SK-N-MC (cell line): ENCODE measurements around the gene MTERF2.
"Not testable (repeated sequence)": the region's sequence is repeated elsewhere in the genome, so short reads cannot be mapped to it uniquely, and the experiment has no call there.

Source experiments
- DNase-seq: peaks from one replicate; pipeline ENCODE4 v3.0.0-alpha.2; 2011; ENCODE audit warnings: low read depth, low spot score
- H3K27ac ChIP-seq: fragments of 200-600 bp; sonication (generic); 2 replicates; pipeline ENCODE4 v1.5.1; 2016; ENCODE audit warnings: mixed run types
- H3K36me3 ChIP-seq: fragments of 200-600 bp; sonication (generic); 2 replicates; pipeline ENCODE4 v1.6.1; 2017; ENCODE audit warnings: antibody characterized with exemption, low read length, mixed read lengths; ENCODE audit not compliant: insufficient read depth
- H3K4me3 ChIP-seq: fragments of 200-600 bp; sonication (generic); 2 replicates; pipeline ENCODE4 v1.5.1; 2016
- H3K9ac ChIP-seq: fragments of 200-600 bp; sonication (generic); 2 replicates; pipeline ENCODE4 v1.8.0; 2017; ENCODE audit warnings: mixed run types, mixed read lengths; ENCODE audit not compliant: insufficient read length
- H3K9me3 ChIP-seq: fragments of 200-600 bp; sonication (generic); 2 replicates; pipeline ENCODE4 v1.6.1; 2017; ENCODE audit warnings: low read depth, mild to moderate bottlenecking, antibody characterized with exemption, low read length, moderate library complexity, mixed read lengths
- EZH2 ChIP-seq: fragments of 200-600 bp; sonication (generic); IDR thresholded peaks from one replicate; pipeline ENCODE4 v1.6.1; 2017; ENCODE audit warnings: antibody characterized with exemption
- FOXP2 ChIP-seq: optimal IDR thresholded peaks from 2 replicates; pipeline ENCODE3; 2011; ENCODE audit warnings: mild to moderate bottlenecking, moderate library complexity; ENCODE audit not compliant: insufficient read depth; ENCODE audit errors: extremely low read length, control extremely low read depth
- POLR2AphosphoS5 ChIP-seq: IDR thresholded peaks from 2 replicates; pipeline ENCODE4 v1.6.1; 2012; ENCODE audit warnings: mild to moderate bottlenecking, low read depth, low read length, borderline replicate concordance

The MTERF2 gene

DNA sequence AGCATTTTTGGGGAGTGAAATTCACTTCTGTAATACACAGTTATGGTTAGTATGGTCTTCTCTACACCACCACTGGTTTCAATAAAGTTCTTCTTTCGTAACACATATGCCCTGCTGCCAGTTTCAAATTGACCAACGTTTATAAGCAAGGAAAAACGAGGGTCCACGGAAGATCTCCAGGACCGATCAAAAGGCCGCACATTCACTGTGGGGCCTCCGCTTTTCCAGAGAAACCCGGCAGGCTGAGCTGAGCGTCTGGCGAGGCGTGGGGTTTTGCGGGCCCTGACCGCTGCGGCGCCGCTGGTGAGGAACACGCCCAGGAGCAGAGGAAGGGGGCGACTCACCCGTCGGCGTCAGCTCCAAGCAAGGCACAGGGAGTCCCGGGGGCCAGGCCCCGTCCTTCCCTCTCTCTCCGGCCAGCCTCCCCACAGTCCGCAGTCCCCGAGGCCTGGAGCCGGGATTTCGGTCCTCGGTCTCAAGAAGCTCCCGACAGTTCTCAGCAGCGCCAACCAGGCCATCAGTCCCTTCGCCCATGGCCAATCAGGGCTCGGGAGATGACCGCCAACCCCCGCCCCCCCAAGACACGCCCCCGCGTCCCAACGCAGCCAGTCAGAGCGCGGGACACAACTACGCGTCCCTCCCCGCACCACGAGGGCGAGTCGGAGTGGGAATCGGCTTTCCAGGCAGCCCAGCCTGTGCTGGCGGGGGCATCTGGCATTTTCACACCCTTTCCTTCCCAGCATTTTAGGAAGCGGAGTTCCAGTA lies at the start of gene MTERF2:
Gene MTERF2 (minus strand): TSS at position 522 of the 765 bp plus-strand sequence. CDS start 8,432 bp downstream, outside the sequence.
- peak; percentile 40 for DNase-seq
- TF ChIP-seq FOXP2 (peak; percentile 41), POLR2AphosphoS5 (peak; percentile 81), EZH2 (no peak)
- peak within 1 kb of the TSS; percentile 94 for H3K9ac ChIP-seq
- H3K9me3 ChIP-seq = no peaks in the 10 kb centered on the region
- H3K27ac ChIP-seq = no peak within 1 kb of the TSS
- H3K36me3 ChIP-seq = peaks cover 19% of the 10 kb centered on the region; the same call in 1 of the 2 replicates
- peak within 1 kb of the TSS; percentile 99 for H3K4me3 ChIP-seq

GRCh38 chr12:107035733-107036132 lies 48.8 kb upstream of the MTERF2 start:
- no peak overlapping the region for H3K9ac ChIP-seq
- no peak for TF ChIP-seq FOXP2
- TF ChIP-seq EZH2 = no peak
- TF ChIP-seq POLR2AphosphoS5 = no peak
- no peak overlapping the region for H3K27ac ChIP-seq
- DNase-seq = no peak
- H3K4me3 ChIP-seq = no peak overlapping the region
- no peaks in the 10 kb centered on the region for H3K9me3 ChIP-seq
- H3K36me3 ChIP-seq = no peaks in the 10 kb centered on the region

- TF ChIP-seq POLR2AphosphoS5 = no peak
- H3K27ac ChIP-seq = no peak overlapping the region
- DNase-seq = no peak
Measured at GRCh38 chr12:107033758-107034739, 47.1 kb upstream of the MTERF2 start.

GRCh38 chr12:107032266-107032665 lies 45.3 kb upstream of the MTERF2 start:
- no peak overlapping the region for H3K9ac ChIP-seq
- H3K9me3 ChIP-seq = no peaks in the 10 kb centered on the region
- H3K4me3 ChIP-seq = no peak overlapping the region
- TF ChIP-seq EZH2 (no peak), POLR2AphosphoS5 (no peak), FOXP2 (no peak)
- H3K36me3 ChIP-seq = no peaks in the 10 kb centered on the region
- H3K27ac ChIP-seq = no peak overlapping the region
- DNase-seq = no peak

More at GRCh38 chr12:107033758-107034739, 47.1 kb upstream of the MTERF2 start:
- no peak overlapping the region for H3K9ac ChIP-seq
- no peaks in the 10 kb centered on the region for H3K36me3 ChIP-seq
- H3K4me3 ChIP-seq = no peak overlapping the region
- H3K9me3 ChIP-seq = no peaks in the 10 kb centered on the region

GRCh38 chr12:107031061-107031460 lies 44.1 kb upstream of the MTERF2 start:
- H3K36me3 ChIP-seq = no peaks in the 10 kb centered on the region
- H3K9me3 ChIP-seq = no peaks in the 10 kb centered on the region
- TF ChIP-seq FOXP2 (no peak), EZH2 (no peak), POLR2AphosphoS5 (no peak)
- H3K27ac ChIP-seq = no peak overlapping the region
- DNase-seq = no peak
- H3K4me3 ChIP-seq = no peak overlapping the region
- no peak overlapping the region for H3K9ac ChIP-seq

GRCh38 chr12:107029081-107029480 lies 42.1 kb upstream of the MTERF2 start:
- no peaks in the 10 kb centered on the region for H3K36me3 ChIP-seq
- H3K9me3 ChIP-seq = no peaks in the 10 kb centered on the region
- H3K4me3 ChIP-seq = no peak overlapping the region
- H3K27ac ChIP-seq = no peak overlapping the region
- no peak for TF ChIP-seq EZH2
- no peak for TF ChIP-seq FOXP2
- TF ChIP-seq POLR2AphosphoS5 = no peak
- DNase-seq = no peak
- no peak overlapping the region for H3K9ac ChIP-seq

DNA sequence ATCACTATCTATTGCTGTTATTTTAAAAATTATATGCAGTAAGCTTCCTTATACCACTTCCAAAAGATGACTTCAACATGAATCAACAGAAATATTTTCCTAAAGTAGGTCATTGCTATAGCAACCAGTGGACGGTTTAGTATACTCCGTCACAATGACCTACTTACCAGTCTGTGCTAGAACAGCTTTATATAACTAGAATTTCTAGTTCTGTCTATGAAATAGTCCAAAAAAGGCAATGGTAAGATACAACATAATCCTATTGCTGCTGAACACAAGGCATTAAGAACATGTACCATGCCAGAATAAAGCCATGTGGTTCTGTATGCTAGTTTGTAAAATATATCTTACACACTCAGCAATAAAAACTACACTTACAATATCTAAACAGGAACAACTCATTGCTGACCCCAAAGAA lies 40.7 kb upstream of the MTERF2 start:
- TF ChIP-seq POLR2AphosphoS5 (no peak), FOXP2 (no peak), EZH2 (no peak)
- Histone ChIP-seq H3K9me3 (no peaks in the 10 kb centered on the region), H3K27ac (no peak overlapping the region), H3K36me3 (no peaks in the 10 kb centered on the region), H3K9ac (no peak overlapping the region), H3K4me3 (peak overlapping the region; percentile 13; the same call in 1 of the 2 replicates)
- peak; percentile 1 for DNase-seq

GRCh38 chr12:107026806-107027635 lies 40.1 kb upstream of the MTERF2 start:
- Histone ChIP-seq H3K36me3 (no peaks in the 10 kb centered on the region), H3K27ac (no peak overlapping the region)

GRCh38 chr12:107026356-107026755 lies 39.4 kb upstream of the MTERF2 start:
- not testable (repeated sequence) for H3K27ac ChIP-seq, H3K4me3 ChIP-seq, H3K36me3 ChIP-seq, H3K9ac ChIP-seq, H3K9me3 ChIP-seq, DNase-seq

More at GRCh38 chr12:107026806-107027635, 40.1 kb upstream of the MTERF2 start:
- DNase-seq = no peak
- Histone ChIP-seq H3K4me3 (no peak overlapping the region), H3K9me3 (no peaks in the 10 kb centered on the region), H3K9ac (no peak overlapping the region)
- TF ChIP-seq FOXP2 (no peak), EZH2 (no peak), POLR2AphosphoS5 (no peak)
